RPMI8226 (cell line): Measurements from ENCODE around the gene PRICKLE2.
"Not testable (repeated sequence)": the region's sequence is repeated elsewhere in the genome, so short reads cannot be mapped to it uniquely, and the experiment has no call there.

Experiments used
- DNase-seq: peaks from one replicate; pipeline ENCODE4 v3.0.0-alpha.2; 2015

PRICKLE2 gene

DNA sequence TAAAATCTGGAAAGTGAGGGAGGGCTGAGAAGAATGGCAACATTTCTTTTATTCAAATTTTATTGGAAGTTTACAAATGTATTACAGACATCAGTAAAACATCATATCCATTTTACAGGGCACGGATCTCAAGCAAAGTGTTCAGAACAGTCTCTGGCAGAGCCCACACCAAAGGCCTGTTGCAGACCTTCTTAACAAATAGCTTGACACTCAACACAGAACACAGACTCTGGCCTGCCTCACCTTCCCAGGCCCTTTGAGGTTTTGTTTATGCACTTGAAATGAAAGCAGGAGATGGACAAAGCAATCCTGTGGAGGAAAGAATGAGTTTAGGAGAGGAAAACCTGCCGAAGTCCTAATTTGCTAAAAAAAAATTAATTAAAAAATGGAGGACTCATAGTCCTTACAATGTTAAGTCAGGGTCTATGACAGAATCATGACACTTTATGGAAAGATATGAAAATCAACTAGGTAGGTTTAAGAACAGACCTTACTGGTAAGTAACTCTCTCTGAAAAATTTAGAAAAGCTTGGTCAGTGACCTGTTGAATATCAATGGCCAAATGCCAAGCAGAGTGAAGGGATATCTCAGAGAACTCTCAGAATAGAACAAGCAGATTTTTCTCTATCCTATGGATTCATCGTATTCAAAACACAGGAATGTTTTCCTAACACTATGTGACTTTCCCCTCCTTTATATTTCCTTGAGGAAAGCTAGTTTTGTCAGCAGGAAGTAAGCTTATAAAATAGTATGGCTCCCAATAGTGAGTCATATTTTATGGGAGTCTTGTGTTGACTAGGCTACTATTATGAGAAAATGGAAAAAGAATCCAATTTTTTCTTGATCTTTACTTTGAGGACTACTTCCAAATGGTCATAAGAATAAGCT lies 131.2 kb downstream of the PRICKLE2 start:
- no peak for DNase-seq

DNA sequence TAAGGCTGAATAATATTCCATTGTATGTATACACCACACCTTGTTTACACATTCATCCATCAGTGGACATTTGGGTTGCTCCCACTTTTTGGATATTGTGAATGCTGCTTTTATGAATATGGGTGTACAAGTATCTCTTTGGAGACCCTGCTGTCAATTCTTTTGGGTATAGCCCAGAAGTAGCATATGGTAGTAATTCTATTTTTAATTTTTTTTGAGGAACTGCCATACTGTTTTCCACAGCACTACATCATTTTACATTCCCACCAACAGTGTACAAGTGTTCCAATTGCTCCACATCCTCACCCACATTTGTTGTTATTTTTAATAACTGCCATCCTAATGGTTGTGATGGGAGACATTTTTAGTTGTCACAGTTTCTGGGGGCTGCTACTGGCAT lies 132.1 kb downstream of the PRICKLE2 start:
- DNase-seq: no peak

DNA sequence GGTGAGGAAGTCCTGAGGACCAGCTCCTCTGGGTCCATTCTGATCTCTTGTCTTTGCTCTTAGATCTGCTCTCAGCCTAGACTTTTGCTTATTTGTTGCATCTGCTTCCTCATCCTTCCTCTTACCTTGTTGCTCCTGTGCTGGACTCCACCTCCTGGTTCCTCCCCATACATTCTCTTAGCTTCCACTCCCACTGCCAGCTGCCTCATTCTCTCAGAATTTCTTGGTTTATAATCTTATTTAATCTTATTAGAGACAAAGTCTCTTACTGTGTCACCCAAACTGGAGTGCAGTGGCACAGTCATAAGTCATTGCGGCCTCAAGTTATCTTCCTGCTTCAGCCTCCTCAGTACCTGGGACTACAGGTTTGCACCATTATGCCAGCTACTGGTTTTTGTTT lies 133.8 kb downstream of the PRICKLE2 start:
- no peak for DNase-seq

DNA sequence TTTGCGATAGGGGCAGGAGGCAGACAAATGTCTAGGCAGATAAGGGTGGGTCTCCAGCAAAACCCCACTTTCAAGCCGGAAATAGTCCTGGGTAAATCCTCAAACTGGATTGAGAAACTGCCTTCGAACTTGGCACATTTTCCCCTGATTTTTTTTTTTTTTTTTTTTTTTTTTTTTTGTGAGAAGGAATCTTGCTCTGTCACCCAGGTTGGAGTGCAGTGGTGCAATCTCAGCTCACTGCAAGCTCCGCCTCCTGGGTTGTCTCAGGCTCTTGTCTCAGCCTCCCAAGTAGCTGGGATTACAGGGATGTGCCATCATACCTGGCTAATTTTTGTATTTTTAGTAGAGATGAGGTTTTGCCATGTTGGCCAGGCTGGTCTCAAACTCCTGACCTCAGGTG lies 135.9 kb downstream of the PRICKLE2 start:
- DNase-seq: not testable (repeated sequence)

DNA sequence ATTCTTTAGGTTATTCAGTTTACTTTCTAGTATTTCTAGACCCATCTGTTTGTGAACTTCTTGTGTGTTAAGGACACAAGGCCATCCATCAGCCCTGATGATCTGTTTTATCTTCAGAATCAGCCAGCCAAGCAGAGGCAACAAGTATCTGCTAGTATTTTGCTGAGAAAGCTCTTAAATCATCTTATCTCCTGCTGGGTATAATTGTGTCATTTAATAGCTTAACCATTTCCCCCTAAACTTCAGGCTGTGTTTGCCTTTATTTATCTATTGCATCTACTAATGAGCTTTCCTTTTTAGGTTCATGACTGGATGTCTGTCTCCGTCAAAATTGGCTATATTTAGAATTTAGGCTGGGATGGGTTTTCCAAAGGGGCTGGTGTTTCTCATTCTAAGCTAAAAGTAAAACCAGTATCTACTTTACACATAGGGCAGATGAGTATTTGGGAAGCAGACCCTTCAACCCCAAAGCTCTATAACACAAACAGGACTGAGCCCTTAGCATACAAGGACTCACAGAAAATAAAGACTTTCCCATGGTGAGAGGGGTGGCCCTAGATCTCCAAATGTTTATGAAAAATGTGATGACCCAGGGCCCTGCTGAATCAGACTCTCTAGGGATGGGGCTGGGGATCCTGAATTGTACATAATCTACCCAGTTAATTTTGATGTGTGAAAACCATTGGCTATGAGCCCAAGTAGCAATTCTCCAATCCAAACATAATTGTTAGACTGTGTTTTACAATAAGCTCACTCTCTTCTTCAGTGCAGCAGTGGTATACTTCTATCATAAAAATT lies 136.7 kb downstream of the PRICKLE2 start:
- no peak for DNase-seq

DNA sequence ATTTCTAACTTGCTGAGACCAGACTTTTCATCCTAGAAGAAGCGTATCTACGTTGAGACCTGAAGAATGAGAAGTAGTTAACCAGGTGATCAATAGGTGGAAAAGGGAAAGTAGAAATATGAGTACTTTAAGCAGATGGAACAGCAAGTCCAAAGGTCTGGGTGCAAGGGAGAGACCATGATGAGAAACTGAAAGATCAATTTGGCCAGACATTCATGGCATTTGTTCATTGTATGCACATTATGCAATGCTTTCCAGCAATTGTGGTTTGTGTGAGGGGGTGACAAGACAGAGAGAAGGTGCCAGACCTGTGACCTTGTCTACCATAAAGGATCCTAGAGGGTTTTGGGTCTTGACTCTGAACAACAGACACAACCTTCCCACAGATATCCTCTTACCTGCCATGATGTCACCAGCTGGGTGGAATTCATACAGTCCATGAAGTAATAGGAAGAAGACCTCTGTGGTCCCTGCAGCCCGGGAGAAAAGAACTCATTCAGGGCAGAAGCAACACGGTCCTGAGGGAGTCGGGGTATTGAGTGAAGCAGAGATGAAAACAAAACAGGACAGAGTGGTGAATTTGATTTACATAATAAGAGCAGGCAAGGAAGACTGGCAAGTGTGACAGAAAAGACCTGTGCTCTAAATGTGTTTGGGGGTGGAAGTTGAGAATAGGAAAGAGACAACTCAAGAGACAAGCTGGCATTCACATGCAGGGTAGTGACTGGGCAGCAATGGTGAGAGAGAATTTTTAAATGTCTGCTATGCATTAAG lies 138.6 kb downstream of the PRICKLE2 start:
- no peak for DNase-seq

DNA sequence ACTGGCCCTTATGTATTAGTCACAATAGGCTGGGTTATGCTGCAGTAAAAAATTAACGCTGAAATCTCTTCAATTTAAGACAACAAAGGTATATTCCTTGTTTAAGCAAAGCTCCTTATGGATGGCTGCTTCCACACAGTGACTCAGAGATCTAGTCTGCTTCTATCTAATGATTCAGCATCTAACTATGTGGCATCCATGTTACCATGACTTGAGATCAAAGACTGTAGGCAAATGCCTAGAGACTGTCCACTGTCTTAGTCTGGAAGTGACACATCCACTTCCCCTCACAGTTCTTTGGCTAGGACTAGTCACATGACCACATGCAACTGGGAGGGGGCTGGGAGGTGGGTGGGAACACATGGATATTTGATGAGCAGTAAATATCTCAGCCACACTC lies 140.6 kb downstream of the PRICKLE2 start:
- DNase-seq: no peak

DNA sequence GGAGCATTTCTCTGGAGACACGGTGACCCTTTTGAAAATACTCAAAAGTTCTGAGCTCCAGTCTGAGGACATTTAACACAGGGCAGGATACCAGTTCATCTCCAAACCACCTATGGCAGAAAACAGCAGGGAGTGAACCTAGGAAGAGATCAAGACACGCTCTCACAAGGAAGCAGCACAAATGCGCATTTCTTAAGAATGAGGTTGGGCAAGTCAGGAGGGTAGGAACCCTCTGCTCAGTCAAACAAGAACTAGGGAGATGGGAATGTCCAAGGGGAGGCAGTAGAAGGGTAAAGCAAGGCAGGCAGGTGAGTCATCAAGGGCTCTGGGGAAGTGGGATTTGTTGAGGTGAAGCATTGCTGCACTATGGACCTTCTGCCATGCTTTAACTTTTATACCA lies 141.7 kb downstream of the PRICKLE2 start:
- no peak for DNase-seq

DNA sequence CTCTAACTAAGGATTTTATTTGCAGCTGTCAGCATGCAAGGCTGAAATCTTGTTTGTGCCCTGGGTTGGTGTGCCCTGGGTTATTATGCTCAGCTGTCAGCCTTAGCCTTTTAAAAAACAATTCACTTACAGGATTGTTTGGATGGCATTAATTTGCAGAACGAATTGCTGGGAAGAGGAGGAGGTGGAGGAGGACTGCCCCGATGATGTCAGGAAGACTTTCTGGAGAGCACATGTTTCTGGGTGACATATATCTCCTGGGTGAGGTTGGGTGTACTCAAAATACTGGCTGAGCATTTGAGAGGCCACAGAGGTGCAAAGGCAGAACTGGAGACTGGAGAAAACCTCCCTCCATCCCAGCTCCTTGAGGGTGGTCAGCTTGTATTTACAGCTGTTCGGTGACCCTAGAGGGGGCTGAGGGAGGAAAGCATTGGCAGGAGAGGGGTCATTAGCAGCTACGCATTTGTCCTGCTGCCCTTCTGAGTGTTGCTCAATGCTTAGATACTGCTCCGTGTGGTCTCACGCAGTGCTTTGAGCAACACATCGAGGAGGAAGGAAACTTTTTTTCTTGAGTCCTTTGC lies 142.2 kb downstream of the PRICKLE2 start:
- no peak for DNase-seq

DNA sequence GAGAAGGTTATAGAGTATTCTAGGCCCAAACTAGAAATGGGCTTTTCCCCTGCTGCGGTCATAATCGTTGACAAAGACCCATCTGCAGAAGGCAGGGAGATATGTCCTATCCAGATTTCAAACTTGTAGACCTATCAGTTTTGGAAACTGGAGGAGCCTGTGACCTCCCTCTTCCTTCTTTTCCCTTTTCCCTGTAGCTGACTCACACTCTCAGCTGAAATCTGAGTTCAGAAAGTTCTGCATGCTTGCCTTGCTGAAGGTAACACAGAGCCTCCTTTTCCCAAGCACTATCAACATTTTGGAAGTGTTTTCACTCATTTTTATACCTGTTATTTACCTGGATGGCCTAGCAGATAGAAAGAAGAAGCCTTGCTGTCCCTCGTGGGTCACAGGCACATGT lies 142.9 kb downstream of the PRICKLE2 start:
- no peak for DNase-seq

DNA sequence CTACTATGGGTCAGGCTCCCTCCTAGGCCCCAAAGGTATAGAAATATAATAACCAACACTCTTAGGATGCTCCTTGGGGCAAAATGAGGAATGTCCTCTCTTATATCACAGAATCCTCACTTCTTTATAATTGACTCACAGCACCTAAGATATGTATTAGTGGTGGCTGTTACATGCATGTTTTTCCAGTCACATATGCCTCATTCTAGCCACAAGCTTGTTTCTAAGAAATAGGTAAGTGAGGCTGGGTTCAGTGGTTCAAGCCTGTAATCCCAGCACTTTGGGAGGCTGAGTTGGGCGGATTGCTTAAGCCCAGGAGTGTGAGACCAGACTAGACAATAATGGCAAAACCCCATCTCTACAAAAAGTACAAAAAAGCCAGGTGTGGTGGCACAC lies 144.0 kb downstream of the PRICKLE2 start:
- no peak for DNase-seq

DNA sequence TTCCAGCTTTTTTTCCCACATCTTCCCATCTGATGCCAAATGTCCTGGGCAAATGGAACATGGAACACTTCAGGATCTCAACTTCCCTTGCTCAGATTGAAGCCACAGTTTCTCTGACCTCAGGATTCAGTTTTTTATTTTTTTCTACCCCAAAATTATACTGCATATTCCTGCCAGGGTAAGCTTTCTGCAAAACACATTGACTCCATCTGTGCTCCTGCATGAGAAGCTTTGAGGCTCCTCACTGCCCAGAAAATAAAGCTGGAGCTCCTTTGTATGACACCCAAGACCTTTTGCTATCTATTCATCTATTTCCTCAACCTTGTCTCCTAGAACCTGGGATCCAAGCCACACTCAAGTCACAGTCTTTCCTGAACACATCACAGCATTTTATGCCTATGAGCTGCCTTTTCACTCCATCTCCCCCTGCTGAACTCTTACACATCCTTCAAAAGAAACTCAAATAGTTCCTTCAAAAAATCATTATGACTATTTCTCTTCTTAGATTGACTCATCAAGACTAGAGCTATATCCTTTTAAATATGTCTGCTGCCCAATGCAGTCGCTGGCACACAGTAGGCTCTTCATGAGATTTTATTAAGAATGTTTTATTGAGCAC lies 144.5 kb downstream of the PRICKLE2 start:
- no peak for DNase-seq

DNA sequence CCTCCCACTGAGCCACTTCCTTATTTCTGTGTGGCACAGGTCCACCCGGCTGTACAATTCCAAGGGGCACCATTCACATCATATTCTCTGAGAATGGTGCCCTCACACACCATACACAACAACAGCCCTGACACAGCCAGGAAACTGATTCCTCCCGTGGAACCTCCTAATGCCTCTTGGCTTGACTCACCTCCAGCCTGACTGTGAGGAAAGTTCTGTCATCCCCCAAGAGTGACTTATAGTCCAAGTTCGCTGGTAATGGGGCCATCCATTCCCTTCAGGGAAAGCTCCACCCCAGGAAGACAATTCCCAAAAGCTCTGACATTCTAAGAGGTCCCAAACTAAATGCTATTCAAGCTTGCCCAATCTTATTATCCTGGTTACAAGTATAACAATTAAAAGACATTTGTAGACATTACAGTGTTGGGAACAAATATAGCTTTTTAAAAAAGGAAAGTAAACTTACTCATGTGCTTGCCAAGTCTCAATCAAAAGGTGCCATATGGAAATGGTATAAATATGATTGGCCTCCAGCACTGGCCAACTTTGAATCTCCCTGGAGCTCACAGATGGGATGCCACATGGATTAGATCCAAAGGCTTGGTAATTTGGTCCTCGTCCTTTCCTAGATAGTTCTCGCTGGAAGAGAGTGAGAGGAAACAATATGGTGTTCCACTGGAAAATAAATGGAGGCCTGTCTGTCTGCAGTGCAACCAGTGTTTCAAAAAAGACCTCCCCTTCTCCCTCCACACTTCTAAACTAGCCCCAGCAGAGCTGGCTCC lies 145.7 kb downstream of the PRICKLE2 start:
- DNase-seq: no peak

DNA sequence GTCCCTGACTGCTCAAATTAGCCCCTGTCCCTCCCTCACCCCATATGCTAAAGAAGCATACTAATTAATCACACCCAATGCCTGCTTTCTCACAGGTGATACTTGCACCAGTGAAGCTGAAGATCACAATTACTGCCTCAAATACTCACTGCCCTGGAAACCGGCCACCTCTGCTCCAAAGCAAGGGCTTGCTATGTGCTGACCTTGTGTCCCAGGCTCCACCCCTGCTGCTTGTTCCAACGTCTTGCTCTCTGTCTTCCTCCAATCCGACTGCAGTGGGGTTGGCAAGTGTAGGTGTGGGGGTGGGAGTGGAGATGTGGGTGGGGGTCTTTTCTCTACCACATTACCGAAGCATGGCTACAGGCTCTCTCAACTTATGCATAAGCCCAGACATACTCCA lies 146.3 kb downstream of the PRICKLE2 start:
- no peak for DNase-seq

DNA sequence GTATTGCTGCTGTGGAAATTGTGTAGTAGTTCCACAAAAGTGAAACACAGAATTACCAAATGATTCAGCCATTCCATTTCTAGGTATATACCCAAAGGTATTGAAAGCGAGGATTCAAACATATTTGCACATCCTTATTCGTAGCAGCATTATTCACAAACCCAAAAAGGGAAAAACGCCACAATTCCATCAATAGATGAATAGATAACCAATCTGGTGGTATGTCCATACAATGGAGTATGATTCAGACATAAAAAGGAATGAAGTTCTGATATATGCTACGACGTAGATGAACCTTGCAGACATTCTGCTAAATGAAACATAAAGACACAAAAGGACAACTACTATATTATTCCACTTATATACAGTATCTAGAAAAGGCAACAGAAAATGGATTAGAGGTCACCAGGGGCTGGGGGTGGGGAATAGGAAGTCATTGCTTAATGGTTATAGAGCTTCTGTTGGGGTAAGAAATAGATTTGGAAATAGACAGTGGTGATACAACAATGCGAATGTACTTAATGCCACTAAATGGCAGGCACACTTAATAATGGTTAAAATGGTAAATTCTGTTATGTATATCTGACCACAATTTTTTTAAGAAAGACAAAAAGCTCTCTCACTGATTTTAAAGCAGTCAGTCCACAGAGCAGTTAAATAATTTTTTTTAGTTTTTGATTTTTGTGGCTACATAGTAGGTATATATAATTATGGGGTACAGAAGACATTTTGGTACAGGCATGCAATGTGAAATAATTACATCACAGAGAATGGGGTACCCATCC lies 150.2 kb downstream of the PRICKLE2 start:
- DNase-seq: no peak

DNA sequence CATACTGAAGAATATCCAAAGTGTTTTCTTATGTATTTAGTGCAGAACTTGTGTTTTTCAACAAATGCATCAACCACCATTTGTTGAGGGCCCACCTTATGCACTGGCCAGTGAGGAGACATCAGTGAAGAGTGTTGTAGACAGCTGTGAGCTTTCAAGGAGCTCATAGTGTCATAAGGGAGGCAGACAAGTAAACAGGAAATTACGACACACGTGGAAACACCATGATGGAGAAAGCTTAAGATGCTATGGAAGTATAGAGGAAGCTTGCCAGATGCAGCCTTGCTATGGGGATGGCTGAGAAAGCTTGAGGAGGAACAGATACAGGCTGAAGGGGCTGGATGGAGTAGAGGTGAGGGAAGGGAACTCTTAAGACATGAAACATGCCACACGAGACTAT lies 151.2 kb downstream of the PRICKLE2 start:
- DNase-seq: no peak

DNA sequence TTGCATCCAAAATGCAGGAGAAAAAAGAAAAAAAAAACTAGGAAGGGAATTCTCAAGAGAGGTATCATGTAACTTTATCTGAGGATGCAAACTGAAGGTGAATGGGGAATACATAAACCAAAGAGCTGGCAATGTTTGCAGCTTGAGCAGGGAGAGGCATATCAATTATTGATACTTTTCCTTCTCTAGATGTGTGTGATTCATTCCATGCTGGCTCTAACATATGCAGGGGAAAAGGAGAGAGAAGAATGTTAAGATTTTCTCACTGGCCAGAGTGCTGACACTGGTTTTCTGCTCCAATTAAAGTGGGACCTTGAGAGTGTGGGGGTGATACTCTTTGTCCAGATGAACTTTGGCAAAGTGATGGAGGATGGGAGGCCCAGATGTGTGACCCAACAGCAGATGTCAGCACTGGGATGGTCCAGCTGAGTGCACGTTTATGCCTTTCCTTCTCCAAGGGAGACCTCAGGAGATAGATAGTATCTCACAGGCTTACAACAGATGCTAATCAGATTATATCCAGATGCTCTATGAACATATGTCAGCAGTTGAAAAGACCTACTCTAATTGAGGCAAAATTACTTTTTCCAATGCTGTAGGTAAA lies 152.0 kb downstream of the PRICKLE2 start:
- DNase-seq: no peak

DNA sequence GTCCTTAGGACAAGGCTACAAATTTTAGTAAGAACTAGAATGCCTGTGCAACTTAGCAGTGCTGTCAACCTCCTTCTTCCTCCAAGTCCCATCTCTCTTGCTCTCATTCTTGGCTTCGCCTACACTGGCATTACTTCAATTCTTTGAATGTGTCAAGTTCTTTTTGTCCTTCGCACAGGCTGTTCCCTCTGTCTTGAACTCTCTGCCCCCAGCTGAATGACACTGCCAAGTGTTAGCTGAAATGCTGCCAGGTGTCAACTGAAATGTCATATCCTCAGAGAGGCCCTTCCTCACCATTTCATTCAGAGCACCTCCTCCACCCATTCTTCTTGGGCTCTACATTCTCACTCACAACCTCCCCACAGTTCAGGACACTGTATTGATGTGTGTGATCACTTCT lies 153.1 kb downstream of the PRICKLE2 start:
- no peak for DNase-seq

DNA sequence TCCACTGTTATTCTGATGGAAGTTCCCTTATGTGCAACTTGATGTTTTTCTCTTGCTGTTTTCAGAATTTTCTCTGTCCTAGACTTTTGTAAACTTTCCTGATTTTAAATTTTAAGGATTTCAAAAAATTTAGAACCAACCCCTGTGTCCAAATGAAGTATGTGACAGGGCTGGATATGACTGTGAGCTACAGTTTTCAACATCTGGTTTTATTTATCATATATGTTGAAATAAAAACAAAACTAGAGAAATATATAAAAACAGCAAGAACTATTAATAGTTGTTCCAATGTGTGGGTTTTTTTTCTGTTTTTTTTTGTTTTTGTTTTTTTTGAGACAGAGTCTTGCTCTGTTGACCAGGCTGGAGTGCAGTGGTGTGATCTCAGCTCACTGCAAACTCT lies 154.6 kb downstream of the PRICKLE2 start:
- no peak for DNase-seq
